Aortic smooth muscle cell (primary cell): ENCODE measurements around the gene PHAF1. TPM values are rescaled to one million over a fixed set of nuclear protein-coding genes. Genes with fewer than 3 reads are reported as not detected.

Experiments used
- total RNA-seq: library from RNA; depleted of rRNA; stranded (reverse); fragments of >200 nt; gene quantifications from 2 replicates; pipeline ENCODE4 v1.2.3, GENCODE V29; 2014

PHAF1 gene
- 12.8 and 13.5 TPM in 2 replicates for total RNA-seq

DNA sequence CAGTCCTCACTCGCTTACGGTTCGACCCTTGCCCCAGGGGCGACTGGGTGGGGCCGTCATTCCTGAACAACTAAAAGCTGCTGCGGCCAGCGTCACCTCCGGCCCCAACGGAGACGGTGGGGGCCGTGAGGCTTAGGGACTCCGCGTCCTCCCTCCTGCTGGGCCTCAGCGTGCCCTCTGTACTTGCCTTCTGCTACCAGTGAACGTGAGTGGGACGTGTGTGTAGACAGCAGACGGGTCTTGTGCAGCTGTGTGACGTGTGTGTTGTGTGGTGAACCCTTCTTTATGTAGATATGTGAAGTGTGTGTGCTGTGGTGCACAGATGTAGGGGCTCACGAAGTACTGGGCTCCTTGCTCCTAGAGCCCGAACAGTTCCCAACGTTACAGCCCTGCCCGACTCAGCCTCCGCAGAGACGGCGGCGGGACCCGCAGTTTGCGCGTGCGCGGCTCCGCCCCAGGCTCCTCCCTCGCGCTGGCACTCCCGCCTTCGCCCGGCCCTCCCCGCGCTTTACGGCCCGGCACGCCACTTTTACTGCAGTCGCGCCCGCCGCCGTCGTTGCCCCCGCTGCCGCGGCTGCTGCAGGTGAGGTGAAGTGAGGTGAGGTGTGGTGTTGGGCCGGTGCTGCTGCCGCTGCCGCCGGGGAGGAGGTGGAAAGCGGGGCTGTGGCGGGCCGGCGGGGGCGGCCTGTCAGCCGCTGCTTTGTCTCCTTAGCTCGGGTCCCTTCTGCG is at the start of gene PHAF1:
Gene PHAF1, plus strand, starts transcription at position 535 of the 729 bp plus-strand sequence. CDS start 235 bp downstream, outside the sequence.

GRCh38 chr16:67150833-67151396 is 41.2 kb downstream of the PHAF1 start, which contains the start of gene B3GNT9:
Gene B3GNT9 (minus strand): TSS chr16:67150998. CDS start chr16:67150485, 513 bp downstream.

DNA sequence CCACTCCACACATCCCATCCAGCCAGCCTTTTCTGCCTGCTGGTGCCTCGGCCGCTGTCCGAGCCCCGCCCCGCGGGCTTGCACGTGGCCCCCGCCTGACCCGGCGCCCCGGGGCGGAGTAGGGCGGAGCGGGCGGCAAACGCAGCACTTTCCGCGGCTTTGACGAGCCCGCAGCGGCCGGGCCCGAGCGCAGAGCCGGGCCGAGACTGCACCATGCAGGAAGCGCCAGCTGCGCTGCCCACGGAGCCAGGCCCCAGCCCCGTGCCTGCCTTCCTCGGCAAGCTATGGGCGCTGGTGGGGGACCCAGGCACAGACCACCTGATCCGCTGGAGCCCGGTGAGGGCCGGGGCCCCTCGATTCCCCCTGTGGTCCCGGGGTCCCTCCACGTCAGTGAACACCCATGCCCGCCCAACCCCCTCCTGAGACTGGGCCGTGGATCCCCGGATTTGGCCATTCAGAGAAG is 54.9 kb downstream of the PHAF1 start, which contains the start of gene HSF4:
Gene HSF4, plus strand, starts transcription at position 147 of the 463 bp plus-strand sequence. Its CDS starts 67 bp downstream, at position 214.

GRCh38 chr16:67170168-67170948 is 60.6 kb downstream of the PHAF1 start, which contains the start of gene NOL3:
Gene NOL3 (plus strand): TSS chr16:67170538.

DNA sequence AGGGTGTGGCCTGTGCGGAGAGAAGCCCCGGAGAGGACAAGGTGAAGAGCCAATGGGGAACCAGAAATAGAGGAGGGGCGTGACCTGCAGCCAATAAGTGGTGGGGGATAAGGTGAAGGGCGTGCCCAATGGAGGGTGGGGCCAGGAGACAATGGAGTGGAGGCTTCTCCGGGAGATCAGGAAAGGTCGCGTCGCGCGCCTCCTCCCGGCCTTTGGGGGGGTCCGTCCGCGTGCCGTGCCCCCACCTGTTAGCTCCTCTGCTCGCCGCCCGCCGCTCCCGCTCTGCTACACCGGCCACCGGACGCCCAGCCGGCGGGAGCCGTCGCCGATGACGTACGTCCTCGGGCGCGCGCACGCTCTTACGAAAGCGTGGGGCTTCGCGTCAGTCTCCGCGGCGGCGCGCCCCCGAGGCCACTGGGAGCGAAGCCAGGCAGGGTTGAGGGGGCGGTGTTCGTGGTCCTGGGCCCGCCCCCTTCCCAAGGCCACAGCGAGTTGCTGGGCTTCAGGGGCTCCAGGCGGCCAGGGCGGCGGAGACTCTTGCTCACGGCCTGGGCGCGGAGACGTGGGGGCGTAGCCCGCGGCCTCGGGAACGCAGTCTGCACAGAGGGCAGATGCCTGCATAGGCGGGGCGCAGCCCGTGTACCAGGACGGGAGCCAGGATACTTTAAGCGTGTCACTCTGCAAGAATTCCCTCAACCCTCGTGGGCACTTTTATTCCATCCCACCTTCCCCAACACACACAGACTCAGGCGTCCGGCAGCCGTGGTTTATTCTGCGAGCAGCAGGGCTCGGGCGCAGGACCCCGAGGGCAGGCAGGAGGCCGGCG is 74.1 kb downstream of the PHAF1 start, which contains the start of gene MATCAP1:
Gene MATCAP1, minus strand, starts transcription at position 337 of the 826 bp plus-strand sequence. CDS start 3,353 bp downstream, outside the sequence.

GRCh38 chr16:67190041-67190440 is 80.3 kb downstream of the PHAF1 start, which contains the start of gene EXOC3L1:
Gene EXOC3L1 (minus strand): TSS chr16:67190136. CDS start chr16:67189676, 460 bp downstream.

GRCh38 chr16:67191995-67192681 is 82.4 kb downstream of the PHAF1 start, which contains the start of gene E2F4:
Gene E2F4 (plus strand): TSS chr16:67192155. CDS start chr16:67192228, 73 bp downstream.

Other genes starting within 250 kb of the PHAF1 start
- 8.1 and 8.3 TPM in 2 replicates for gene PDP2, start 229.4 kb upstream of the PHAF1 start, total RNA-seq
- not detected in 2 replicates for gene CDH16, start 191.1 kb upstream of the PHAF1 start, total RNA-seq
- gene RRAD, start 184.4 kb upstream of the PHAF1 start, total RNA-seq: 3.2 and 7.7 TPM in 2 replicates
- 126 and 169 TPM in 2 replicates for gene CIAO2B, start 175.5 kb upstream of the PHAF1 start, total RNA-seq
- gene CES2, start 174.4 kb upstream of the PHAF1 start, total RNA-seq: 28.1 and 29.1 TPM in 2 replicates
- gene CES3, start 148.7 kb upstream of the PHAF1 start, total RNA-seq: 0.13 and 0.56 TPM in 2 replicates
- gene CES4A, start 121.4 kb upstream of the PHAF1 start, total RNA-seq: 1.3 and 1.4 TPM in 2 replicates
- gene CBFB, start 80.8 kb upstream of the PHAF1 start, total RNA-seq: 142 and 160 TPM in 2 replicates
- 36.5 and 44.3 TPM in 2 replicates for gene B3GNT9, start 41.1 kb downstream of the PHAF1 start, total RNA-seq
- 15.9 and 18.1 TPM in 2 replicates for gene TRADD, start 50.0 kb downstream of the PHAF1 start, total RNA-seq
- gene FBXL8, start 50.0 kb downstream of the PHAF1 start, total RNA-seq: 7.1 and 7.2 TPM in 2 replicates
- 3.3 and 4.9 TPM in 2 replicates for gene HSF4, start 54.8 kb downstream of the PHAF1 start, total RNA-seq
- gene NOL3, start 60.6 kb downstream of the PHAF1 start, total RNA-seq: 23.9 and 25.2 TPM in 2 replicates
- gene MATCAP1, start 74.0 kb downstream of the PHAF1 start, total RNA-seq: 14.4 and 15.2 TPM in 2 replicates
- gene EXOC3L1, start 80.2 kb downstream of the PHAF1 start, total RNA-seq: 0.25 and 0.66 TPM in 2 replicates
- 36.6 and 42.5 TPM in 2 replicates for gene E2F4, start 82.2 kb downstream of the PHAF1 start, total RNA-seq
- gene ELMO3, start 89.2 kb downstream of the PHAF1 start, total RNA-seq: 0.44 and 0.66 TPM in 2 replicates
- gene TMEM208, start 117.2 kb downstream of the PHAF1 start, total RNA-seq: 39.9 and 45.7 TPM in 2 replicates
- gene FHOD1, start 137.5 kb downstream of the PHAF1 start, total RNA-seq: 9.5 and 15.2 TPM in 2 replicates
- 0.31 and 0.66 TPM in 2 replicates for gene SLC9A5, start 139.0 kb downstream of the PHAF1 start, total RNA-seq
- gene PLEKHG4, start 169.6 kb downstream of the PHAF1 start, total RNA-seq: 11.6 and 24.0 TPM in 2 replicates
- under 0.01 TPM in 1 of 2 replicates, not detected in the other for gene KCTD19, start 216.8 kb downstream of the PHAF1 start, total RNA-seq
- not detected in 2 replicates for gene LRRC36, start 216.9 kb downstream of the PHAF1 start, total RNA-seq